Mesenchymal stem cell (in vitro differentiated cells and primary cell): Measurements from ENCODE around the gene FAM227B.

Experiments
- DNase-seq: peaks from one replicate; pipeline ENCODE4 v3.0.0-alpha.2; 2013
- H2AFZ ChIP-seq: one replicate; pipeline ENCODE4 v1.6.1; 2013; ENCODE audit warnings: low read depth, mild to moderate bottlenecking, control low read depth, inconsistent platforms, low read length, moderate library complexity
- H2AK5ac ChIP-seq: 2 replicates; pipeline ENCODE4 v1.6.1; 2013; ENCODE audit warnings: low read length, moderate library complexity, mild to moderate bottlenecking, inconsistent platforms; ENCODE audit not compliant: severe bottlenecking
- H2BK120ac ChIP-seq: one replicate; pipeline ENCODE4 v1.6.1; 2013; ENCODE audit warnings: low read depth, mild to moderate bottlenecking, inconsistent platforms, low read length, moderate library complexity
- H2BK12ac ChIP-seq, 2 experiments: one replicate each; pipeline ENCODE4 v1.6.1; 2013; ENCODE audit warnings: inconsistent platforms in 2 of 2, low read length in 2 of 2, mild to moderate bottlenecking in 2 of 2, moderate library complexity in 2 of 2, control low read depth in 1 of 2
- H2BK15ac ChIP-seq: one replicate; pipeline ENCODE4 v1.6.1; 2013; ENCODE audit warnings: mild to moderate bottlenecking, low read depth, inconsistent platforms; ENCODE audit not compliant: poor library complexity, severe bottlenecking
- H2BK5ac ChIP-seq: 2 replicates; pipeline ENCODE4 v1.6.1; 2013; ENCODE audit warnings: low read depth, mild to moderate bottlenecking, low read length, control low read depth, inconsistent platforms; ENCODE audit not compliant: poor library complexity, severe bottlenecking
- H3K14ac ChIP-seq, 2 experiments: one replicate each; pipeline ENCODE4 v1.6.1; 2013; ENCODE audit warnings: inconsistent platforms in 2 of 2, low read length in 2 of 2, control low read depth in 1 of 2, mild to moderate bottlenecking in 1 of 2, moderate library complexity in 1 of 2
- H3K18ac ChIP-seq, 2 experiments: one replicate each; pipeline ENCODE4 v1.6.1; 2013; ENCODE audit warnings: inconsistent platforms in 2 of 2, low read length in 2 of 2, control low read depth in 1 of 2, low read depth in 1 of 2, mild to moderate bottlenecking in 1 of 2
- H3K23ac ChIP-seq, 2 experiments: one replicate each; pipeline ENCODE4 v1.6.1; 2013; ENCODE audit warnings: inconsistent platforms in 2 of 2, low read length in 2 of 2, mild to moderate bottlenecking in 2 of 2, moderate library complexity in 2 of 2, control low read depth in 1 of 2
- H3K27ac ChIP-seq: 2 replicates; pipeline ENCODE4 v1.5.1; 2013; ENCODE audit warnings: mild to moderate bottlenecking, moderate library complexity, low read length, control low read depth, inconsistent platforms; ENCODE audit not compliant: poor library complexity, severe bottlenecking
- H3K27me3 ChIP-seq, 2 experiments: 2 replicates each; pipeline versions ENCODE4 v1.6.1 to v1.7.0; 2013; ENCODE audit warnings: low read length in 2 of 2, mild to moderate bottlenecking in 2 of 2, moderate library complexity in 2 of 2, control low read depth in 1 of 2, inconsistent platforms in 1 of 2; ENCODE audit not compliant: control insufficient read depth in 1 of 2, insufficient read depth in 1 of 2
- H3K36me3 ChIP-seq, 2 experiments: 2 replicates each; pipeline versions ENCODE4 v1.6.1 to v1.7.0; 2013; ENCODE audit warnings: low read length in 2 of 2, control low read depth in 1 of 2, inconsistent platforms in 1 of 2, low read depth in 1 of 2, mild to moderate bottlenecking in 1 of 2; ENCODE audit not compliant: insufficient read depth in 2 of 2, control insufficient read depth in 1 of 2
- H3K4ac ChIP-seq, 2 experiments: one replicate each; pipeline ENCODE4 v1.6.1; 2013; ENCODE audit warnings: inconsistent platforms in 2 of 2, low read length in 2 of 2, mild to moderate bottlenecking in 2 of 2, moderate library complexity in 2 of 2, control low read depth in 1 of 2, low read depth in 1 of 2
- H3K4me1 ChIP-seq: 2 replicates; pipeline ENCODE4 v1.6.1; 2013; ENCODE audit warnings: low read depth, low read length, control low read depth; ENCODE audit not compliant: control insufficient read depth, insufficient read depth
- H3K4me2 ChIP-seq: 2 replicates; pipeline ENCODE4 v1.6.1; 2013; ENCODE audit warnings: low read length, mild to moderate bottlenecking, inconsistent platforms; ENCODE audit not compliant: poor library complexity, severe bottlenecking
- H3K4me3 ChIP-seq, 2 experiments: 2 replicates each; pipeline versions ENCODE4 v1.5.1 to v1.7.0; 2013; ENCODE audit warnings: low read length in 2 of 2, mild to moderate bottlenecking in 2 of 2, control low read depth in 1 of 2, low read depth in 1 of 2; ENCODE audit not compliant: insufficient read depth in 1 of 2
- H3K79me1 ChIP-seq: replicated peaks from 2 replicates; pipeline ENCODE4 v1.6.1; 2013; ENCODE audit warnings: mild to moderate bottlenecking, control low read depth, low read length, inconsistent platforms; ENCODE audit not compliant: poor library complexity, severe bottlenecking
- H3K9ac ChIP-seq: 2 replicates; pipeline ENCODE4 v1.7.0; 2013; ENCODE audit warnings: mild to moderate bottlenecking, low read length, moderate library complexity
- H3K9me3 ChIP-seq: 2 replicates; pipeline ENCODE4 v1.7.0; 2013; ENCODE audit warnings: mild to moderate bottlenecking, low read length; ENCODE audit not compliant: control insufficient read depth
- H4K8ac ChIP-seq: one replicate; pipeline ENCODE4 v1.6.1; 2013; ENCODE audit warnings: inconsistent platforms, mild to moderate bottlenecking, low read length, moderate library complexity
- H4K91ac ChIP-seq: one replicate; pipeline ENCODE4 v1.6.1; 2013; ENCODE audit warnings: mild to moderate bottlenecking, low read length, inconsistent platforms
- WGBS: methylation state at CpG from one replicate; pipeline ENCODE4 v1.1.7; 2013; ENCODE audit warnings: mixed read lengths; 5-methylcytosine and 5-hydroxymethylcytosine counted together

Gene FAM227B

GRCh38 chr15:49656734-49657133 lies 36.1 kb upstream of the FAM227B start:
- no peak overlapping the region for H4K91ac ChIP-seq
- peaks cover 41% of the 10 kb centered on the region for H3K9me3 ChIP-seq
- no peak overlapping the region for H3K4me3 ChIP-seq
- H3K18ac ChIP-seq: no peak overlapping the region
- WGBS: 100% methylated on average over 1 of the region's 1 CpG
- H4K8ac ChIP-seq: no peak overlapping the region
- no peak overlapping the region for H3K4me2 ChIP-seq
- H3K4me1 ChIP-seq: no peaks in the 10 kb centered on the region
- no peak overlapping the region for H2BK15ac ChIP-seq
- no peak overlapping the region for H3K4ac ChIP-seq
- no peak overlapping the region for H3K23ac ChIP-seq
- H3K9ac ChIP-seq: no peak overlapping the region
- no peak overlapping the region for H3K27ac ChIP-seq
- DNase-seq: no peak
- no peaks in the 10 kb centered on the region for H3K79me1 ChIP-seq
- H3K36me3 ChIP-seq: no peaks in the 10 kb centered on the region
- no peak overlapping the region for H3K14ac ChIP-seq
- no peak overlapping the region for H2BK12ac ChIP-seq
- H2BK5ac ChIP-seq: no peak overlapping the region
- no peaks in the 10 kb centered on the region for H3K27me3 ChIP-seq
- H2AFZ ChIP-seq: no peak overlapping the region
- H2AK5ac ChIP-seq: no peak overlapping the region
- no peak overlapping the region for H2BK120ac ChIP-seq

- Histone ChIP-seq H3K4me3 (no peak overlapping the region), H2BK120ac (no peak overlapping the region), H2BK12ac (no peak overlapping the region), H3K23ac (no peak overlapping the region), H4K91ac (no peak overlapping the region), H2BK5ac (no peak overlapping the region), H2BK15ac (no peak overlapping the region), H3K9me3 (peaks cover 44% of the 10 kb centered on the region), H3K36me3 (peaks cover 0 to 4% of the 10 kb centered on the region in 2 experiments), H3K18ac (no peak overlapping the region), H2AFZ (no peak overlapping the region), H3K27ac (no peak overlapping the region), H2AK5ac (no peak overlapping the region), H3K79me1 (no peaks in the 10 kb centered on the region), H3K27me3 (no peaks in the 10 kb centered on the region), H3K9ac (no peak overlapping the region), H3K4me1 (no peaks in the 10 kb centered on the region), H3K4ac (no peak overlapping the region), H4K8ac (no peak overlapping the region), H3K14ac (no peak overlapping the region), H3K4me2 (no peak overlapping the region)
- WGBS: 100% methylated on average over 1 of the region's 1 CpG
- no peak for DNase-seq
These were observed 32.3 kb upstream of the FAM227B start for GRCh38 chr15:49652922-49653321.

GRCh38 chr15:49650676-49651075 lies 30.1 kb upstream of the FAM227B start:
- Histone ChIP-seq H3K4ac (no peak overlapping the region), H2AK5ac (no peak overlapping the region), H3K27ac (no peak overlapping the region), H3K4me2 (no peak overlapping the region), H3K9me3 (peaks cover 43% of the 10 kb centered on the region), H3K18ac (no peak overlapping the region), H3K4me1 (peaks cover 1% of the 10 kb centered on the region), H3K14ac (no peak overlapping the region), H3K4me3 (no peak overlapping the region), H3K79me1 (no peaks in the 10 kb centered on the region), H4K91ac (no peak overlapping the region), H3K9ac (no peak overlapping the region), H2AFZ (no peak overlapping the region), H2BK12ac (no peak overlapping the region), H2BK5ac (no peak overlapping the region), H2BK120ac (no peak overlapping the region), H3K27me3 (no peaks in the 10 kb centered on the region), H3K23ac (no peak overlapping the region), H2BK15ac (no peak overlapping the region), H4K8ac (no peak overlapping the region), H3K36me3 (peaks cover 0 to 24% of the 10 kb centered on the region in 2 experiments)
- 79% methylated on average over 2 of the region's 2 CpGs for WGBS
- no peak for DNase-seq

GRCh38 chr15:49649987-49650386 lies 29.4 kb upstream of the FAM227B start:
- no peak overlapping the region for H2BK120ac ChIP-seq
- H3K9me3 ChIP-seq: peaks cover 43% of the 10 kb centered on the region
- H2AK5ac ChIP-seq: no peak overlapping the region
- H2BK15ac ChIP-seq: no peak overlapping the region
- H3K4me2 ChIP-seq: no peak overlapping the region
- no peaks in the 10 kb centered on the region for H3K79me1 ChIP-seq
- H2AFZ ChIP-seq: no peak overlapping the region
- H3K4me3 ChIP-seq: no peak overlapping the region
- WGBS: 100% methylated on average over 1 of the region's 1 CpG
- H2BK5ac ChIP-seq: no peak overlapping the region
- peaks cover 0 to 31% of the 10 kb centered on the region in 2 experiments for H3K36me3 ChIP-seq
- H3K27me3 ChIP-seq: no peaks in the 10 kb centered on the region
- no peak overlapping the region for H4K8ac ChIP-seq
- H3K14ac ChIP-seq: no peak overlapping the region
- no peak overlapping the region for H4K91ac ChIP-seq
- H2BK12ac ChIP-seq: no peak overlapping the region
- H3K4me1 ChIP-seq: peaks cover 1% of the 10 kb centered on the region
- H3K9ac ChIP-seq: no peak overlapping the region
- H3K23ac ChIP-seq: no peak overlapping the region
- H3K27ac ChIP-seq: no peak overlapping the region
- DNase-seq: no peak
- H3K4ac ChIP-seq: no peak overlapping the region
- no peak overlapping the region for H3K18ac ChIP-seq
